GM21717 (cell line): ENCODE data around the gene BEST2.

Experiments
- ATAC-seq: cut with Tn5 transposase; IDR thresholded peaks from one replicate; pipeline ENCODE4 v1.9.1; 2021; ENCODE audit warnings: mild to moderate bottlenecking, moderate library complexity; ENCODE audit not compliant: unreplicated experiment

Gene BEST2

DNA sequence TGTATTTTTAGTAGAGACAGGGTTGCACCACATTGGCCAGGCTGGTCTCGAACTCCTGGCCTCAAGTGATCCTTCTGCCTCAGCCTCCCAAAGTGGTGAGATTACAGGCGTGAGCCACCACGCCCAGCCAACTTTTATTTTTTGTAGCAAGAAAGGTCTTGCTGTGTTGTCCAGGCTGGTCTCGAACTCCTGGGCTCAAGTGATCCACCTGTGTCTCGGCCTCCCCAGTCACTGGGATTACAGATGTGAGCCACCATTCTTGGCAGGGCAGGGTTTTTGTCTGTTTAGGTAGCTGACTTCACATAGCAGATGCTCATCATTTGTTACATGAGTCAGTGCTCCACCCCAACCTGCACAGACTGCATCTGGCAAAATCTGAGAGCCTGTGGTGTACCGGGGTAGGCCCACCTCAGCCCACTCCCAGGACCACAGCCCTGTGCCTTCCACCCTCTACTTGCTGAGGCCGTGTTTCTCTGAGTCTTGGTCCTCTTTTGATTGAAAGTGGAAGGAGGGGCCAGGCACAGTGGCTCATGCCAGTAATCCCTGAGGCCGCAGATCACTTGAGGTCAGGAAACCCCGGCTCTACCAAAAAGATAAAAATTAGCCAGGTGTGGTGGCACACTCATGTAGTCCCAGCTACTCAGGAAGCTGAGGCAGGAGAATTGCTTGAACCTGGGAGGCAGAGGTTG lies 23.7 kb upstream of the BEST2 start:
- ATAC-seq: no peak

DNA sequence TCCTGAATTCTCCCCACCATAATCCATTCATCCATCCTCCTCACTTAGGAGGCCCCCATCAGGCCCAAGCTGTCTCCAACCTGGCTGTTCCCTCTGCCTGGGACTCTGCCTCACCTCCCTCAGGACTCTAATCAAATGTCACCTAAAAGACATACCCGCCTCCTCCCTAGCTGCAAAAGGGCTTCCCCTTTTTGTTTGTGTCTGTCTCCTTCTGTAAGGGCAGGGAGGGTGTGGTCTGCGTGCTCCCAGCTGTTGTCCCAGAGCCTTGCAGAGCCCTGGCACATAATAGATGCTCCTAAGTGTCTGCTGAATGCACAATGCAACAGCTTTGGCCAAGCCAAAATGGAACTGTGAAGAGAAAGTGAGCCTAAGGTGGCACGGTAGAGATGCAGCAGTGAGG lies 21.5 kb upstream of the BEST2 start:
- ATAC-seq: no peak

DNA sequence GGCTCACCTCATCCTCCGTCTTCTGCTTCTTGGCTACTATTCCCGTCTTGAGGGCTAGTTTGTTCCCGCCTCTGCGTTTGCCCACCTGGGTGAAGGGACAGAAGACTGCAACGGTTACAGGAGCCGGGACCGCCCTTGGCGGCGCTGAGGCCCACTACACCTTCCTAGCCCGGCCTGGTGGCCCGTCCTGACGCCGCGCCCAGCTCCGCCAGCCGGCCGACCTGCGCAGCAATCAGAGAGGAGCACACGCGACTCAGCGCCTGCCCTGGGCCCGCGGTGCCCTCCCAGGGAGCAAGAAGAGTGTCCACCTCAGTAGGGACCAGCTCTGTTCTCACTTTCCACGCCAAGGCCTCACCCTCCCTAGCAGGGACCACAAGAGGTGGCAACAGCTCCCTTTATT lies 20.3 kb upstream of the BEST2 start:
- no peak for ATAC-seq

DNA sequence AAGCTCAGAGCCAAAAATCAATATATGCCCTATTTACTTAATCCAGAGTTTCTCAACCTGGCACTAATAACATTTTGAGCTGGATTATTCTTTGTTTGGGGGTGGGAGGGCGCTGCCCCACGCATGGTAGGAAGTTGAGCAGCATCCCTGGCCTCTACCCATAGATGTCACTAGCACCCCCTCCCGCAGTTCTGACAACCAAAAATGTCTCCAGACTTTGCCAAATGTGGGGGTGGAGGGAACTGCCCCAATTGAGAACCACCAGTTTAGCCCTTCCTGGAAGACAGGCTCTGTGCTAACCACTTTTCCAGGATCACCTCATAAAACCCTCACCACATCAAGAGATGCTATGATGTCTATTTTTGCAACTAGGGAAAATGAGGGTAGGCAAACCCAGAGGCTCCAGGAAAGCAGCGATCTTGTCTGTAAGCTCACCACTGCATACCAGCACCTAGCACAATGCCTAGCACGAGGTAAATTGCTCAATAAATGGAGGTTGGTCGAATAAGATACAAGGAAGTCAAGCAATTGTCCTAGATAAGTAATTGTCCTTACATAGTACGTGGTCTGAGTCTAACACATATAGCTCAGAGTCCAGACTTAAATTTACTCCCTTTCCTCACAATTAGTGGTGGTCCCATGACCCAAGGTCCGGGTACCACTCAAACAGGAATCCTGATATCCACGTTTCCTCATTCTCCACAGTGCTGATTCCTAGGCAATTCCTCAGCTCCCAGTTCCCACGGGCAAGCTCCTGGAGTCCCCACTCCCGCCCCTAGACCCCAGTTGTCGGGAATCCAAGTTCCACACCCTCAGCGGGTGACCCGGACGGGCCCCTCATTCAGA lies 18.0 kb upstream of the BEST2 start:
- no peak for ATAC-seq

DNA sequence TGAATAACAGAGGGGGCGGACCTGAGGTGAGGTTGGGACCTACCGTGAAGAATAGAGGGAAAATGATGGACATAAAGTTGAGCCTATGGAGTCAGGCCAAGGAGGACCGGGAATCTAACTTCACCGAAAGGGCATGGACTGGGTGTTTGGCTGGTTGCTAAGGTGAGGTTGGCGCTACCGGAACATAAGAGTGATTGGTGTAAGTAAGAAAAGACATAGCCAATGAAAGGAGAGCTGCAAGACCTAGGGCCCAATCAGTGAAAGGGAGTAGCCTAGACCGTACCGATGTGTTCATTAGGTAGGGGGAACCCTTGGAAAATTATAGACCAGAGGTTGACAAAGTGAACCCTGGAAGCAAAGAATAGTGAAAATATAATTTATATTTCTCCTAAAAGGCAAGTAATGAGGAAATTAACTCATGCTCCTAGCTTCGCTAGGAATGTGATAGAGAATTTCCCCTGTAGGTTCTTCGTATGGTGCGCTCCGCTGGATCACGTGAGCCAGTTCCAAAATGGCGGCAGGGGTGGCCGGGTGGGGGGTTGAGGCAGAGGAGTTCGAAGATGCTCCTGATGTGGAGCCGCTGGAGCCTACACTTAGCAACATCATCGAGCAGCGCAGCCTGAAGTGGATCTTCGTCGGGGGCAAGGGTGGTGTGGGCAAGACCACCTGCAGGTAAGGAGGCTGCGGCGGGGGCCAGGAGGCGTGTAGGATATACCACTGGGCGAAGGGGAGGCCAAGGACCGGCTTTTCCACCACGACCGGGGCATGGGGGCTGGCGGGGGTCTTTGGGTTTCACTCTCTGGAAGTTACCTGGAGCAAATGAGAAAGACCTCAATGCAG lies 14.4 kb upstream of the BEST2 start, which contains the start of gene GET3:
Gene GET3, plus strand, starts transcription at position 503 of the 840 bp plus-strand sequence. Its CDS starts 9 bp downstream, at position 512.
- ATAC-seq: peak; percentile 52

DNA sequence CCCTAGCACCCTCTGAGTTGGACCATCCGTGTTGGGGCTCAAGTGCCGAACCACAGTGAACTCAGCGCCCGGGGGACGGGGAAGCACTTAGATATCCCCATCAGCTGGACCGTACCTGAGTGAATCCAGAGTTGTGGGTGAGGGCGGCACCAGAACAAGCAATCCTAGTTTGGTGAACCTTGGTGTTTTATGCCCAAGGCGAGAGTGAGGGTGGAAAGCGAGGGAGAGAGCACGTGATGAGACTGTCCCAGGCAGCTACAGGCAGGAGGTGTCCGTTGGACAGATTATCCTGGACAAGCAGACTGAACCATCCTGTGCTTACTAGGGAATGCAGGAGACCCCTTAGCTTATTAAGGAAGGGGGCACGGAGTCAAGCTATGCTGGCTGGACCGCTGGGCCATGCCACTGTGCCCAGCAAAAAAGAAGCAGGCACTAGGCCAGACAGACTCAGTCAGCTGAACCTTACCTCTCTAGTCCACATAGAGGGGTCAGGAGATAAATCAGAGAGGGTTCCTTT lies 13.7 kb upstream of the BEST2 start:
- no peak for ATAC-seq

DNA sequence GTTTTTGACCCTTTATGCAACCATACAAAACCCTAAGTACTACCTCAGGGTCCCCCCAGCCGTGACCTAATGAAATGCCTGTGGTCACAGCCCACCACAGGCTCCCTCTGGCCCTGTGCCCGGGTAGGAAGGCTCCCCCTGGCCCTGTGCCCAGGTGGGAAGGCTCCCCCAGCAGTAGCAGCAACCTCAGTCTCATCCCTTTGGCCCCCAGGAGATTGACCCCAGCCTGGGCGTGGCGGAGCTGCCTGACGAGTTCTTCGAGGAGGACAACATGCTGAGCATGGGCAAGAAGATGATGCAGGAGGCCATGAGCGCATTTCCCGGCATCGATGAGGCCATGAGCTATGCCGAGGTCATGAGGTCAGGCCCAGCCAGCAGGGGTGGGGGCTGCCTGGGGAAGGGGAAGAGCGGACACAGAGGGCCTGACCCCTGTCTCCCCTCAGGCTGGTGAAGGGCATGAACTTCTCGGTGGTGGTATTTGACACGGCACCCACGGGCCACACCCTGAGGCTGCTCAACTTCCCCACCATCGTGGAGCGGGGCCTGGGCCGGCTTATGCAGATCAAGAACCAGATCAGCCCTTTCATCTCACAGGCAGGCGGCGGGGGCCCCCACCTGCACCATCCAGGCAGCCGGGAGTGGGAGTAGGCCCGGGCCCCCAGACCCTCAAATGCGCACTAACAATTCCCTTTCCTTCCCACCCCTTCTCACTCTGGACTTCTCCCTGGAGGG lies 6.3 kb upstream of the BEST2 start:
- ATAC-seq: no peak

DNA sequence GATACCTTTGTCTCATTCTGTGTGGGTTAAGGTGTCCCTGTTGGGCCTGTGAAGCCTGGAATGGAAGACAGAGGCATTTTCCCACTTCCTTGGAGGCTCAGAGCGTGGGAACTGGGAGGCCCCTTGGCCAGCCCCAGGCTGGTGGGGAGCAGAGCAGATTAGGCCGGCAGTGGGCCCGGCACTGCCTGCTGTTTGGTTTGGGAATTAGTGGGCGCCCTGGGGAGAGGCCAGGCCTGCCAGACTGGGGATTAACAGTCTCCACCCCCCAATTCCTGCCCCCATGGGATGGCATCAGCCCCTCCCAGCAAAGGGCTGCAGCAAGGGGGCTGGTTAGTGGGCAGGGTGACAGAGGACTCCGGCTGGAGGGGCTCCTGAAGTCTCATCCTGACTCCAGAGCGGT lies 3.1 kb upstream of the BEST2 start:
- no peak for ATAC-seq

DNA sequence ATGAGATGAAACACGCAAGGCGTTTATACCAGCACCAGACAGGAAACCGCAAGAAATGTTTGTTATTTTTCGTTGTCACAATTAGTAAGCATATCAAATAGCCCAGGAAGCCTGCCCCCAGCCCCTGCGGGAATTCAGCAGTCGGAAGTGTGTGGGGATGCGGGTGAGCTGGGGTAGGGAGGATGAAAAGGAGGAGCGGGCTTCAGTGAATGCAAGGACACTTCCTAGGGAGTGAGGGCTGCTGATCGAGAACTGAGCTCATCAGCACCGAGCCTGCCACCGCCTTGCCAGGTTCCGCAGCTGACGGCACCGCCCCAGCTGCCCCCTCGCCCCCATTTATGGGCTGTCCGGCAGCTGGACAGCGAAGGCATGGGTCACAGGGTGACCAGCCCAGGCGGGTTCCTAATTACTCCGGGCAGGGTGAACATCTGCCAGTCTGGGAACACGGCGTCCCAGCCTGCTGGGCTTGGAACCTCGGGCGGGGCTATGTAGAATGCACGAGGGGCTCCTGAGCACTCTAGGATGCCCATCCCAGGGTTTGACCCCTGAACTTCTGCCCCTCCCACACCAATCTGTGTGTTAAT lies 1.6 kb upstream of the BEST2 start:
- ATAC-seq: no peak

DNA sequence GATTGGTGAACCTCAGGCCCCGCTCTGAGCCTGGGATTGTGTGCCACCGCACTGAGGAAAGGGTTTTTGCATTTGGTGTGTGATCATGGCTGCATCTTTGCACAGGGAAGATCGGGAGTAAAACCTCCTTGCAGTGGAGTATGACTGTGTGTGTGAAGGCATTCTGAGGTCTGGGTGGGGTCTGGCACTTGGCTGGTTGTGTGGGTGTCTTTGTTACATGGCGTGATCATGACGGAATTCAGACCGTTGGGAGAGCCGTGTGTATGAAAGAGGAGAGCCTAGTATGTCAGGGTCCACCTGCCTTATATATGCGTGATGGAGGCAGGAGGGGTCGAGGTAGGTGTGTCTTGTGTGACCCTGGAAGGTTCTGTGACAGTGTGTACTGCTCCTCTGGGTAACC lies 740 bp upstream of the BEST2 start:
- no peak for ATAC-seq

DNA sequence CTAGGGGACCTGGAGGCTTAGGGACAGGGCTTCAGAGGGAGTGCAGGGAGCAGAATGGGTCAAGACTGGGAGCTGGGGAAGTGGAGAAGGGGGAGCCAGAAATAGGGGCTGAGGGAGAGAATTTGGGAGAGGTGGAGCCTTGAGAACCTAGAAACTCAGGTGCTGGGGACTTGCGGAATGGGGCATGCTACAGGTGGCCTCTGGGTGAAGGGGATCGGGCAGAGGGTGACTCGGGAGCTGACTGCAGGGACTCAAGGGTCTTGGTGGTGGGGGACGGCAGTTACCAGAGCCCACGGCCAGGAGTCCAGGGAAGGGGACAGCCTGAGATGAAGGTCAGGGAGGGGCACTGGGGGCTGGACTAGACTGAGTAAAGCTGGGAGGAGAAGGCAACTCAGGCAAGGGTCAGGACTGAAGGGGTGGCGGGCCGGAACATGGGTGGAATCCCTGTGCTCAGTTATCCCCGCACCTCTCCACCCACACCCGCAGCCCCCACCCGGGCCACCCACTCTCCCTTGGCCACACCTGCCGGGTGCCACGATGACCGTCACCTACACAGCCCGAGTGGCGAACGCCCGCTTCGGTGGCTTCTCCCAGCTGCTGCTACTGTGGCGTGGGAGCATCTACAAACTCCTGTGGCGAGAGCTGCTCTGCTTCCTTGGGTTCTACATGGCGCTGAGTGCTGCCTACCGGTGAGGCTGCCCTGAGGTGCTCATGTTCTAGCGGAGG lies 628 bp downstream of the BEST2 start:
- no peak for ATAC-seq

DNA sequence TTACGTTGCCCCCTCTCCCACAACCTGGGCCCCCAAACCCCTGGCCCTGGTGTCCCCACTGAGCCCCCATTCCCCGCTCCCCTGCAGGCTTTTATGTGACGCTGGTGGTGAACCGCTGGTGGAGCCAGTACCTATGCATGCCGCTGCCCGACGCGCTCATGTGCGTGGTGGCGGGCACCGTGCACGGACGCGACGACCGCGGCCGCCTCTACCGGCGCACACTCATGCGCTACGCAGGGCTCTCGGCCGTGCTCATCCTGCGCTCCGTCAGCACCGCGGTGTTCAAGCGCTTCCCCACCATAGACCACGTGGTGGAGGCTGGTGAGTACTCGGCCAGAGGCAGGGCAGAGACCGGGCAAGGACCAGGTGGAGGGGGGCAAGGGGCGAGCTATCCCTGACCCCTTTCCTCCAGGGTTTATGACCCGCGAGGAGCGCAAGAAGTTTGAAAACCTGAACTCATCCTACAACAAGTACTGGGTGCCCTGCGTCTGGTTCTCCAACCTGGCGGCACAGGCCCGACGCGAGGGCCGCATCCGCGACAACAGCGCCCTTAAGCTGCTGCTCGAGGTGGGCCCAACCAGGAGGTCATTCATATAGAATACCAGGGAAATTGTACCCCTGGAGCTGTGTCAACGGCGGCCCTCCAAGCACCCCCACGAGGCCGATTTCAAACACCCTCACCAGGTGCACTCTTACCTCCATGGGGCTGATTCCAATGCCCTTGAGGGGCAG lies 3.0 kb downstream of the BEST2 start:
- ATAC-seq: no peak

DNA sequence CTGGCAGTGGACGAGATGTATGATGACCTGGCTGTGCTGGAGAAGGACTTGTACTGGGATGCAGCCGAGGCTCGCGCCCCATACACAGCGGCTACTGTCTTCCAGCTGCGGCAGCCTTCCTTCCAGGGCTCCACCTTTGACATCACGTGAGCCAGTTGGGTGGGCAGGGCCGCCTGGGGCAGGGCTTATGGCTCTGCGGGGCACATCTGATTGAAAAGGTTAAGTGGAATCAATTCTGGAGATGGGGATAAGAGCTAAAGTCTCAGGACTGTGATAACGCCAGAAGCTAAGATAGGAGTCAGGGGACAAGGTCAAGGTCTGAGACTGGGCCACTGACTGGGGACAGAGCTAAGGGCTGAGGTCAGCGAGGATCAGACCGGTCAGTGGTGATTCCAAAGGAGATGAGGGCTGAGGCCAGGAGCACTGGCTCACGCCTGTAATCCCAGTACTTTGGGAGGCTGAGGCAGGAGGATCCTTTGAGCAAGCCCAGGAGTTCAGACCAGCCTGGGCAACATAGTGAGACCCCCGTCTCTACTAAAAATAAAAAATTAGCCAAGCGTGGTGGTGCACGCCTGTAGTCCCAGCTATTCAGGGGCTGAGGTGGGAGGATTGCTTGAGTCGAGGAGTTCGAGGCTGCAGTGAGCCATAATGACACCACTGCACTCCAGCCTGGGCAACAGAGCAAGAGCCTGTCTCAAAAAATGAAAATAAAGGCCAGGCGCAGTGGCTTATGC lies 4.7 kb downstream of the BEST2 start:
- ATAC-seq: no peak

DNA sequence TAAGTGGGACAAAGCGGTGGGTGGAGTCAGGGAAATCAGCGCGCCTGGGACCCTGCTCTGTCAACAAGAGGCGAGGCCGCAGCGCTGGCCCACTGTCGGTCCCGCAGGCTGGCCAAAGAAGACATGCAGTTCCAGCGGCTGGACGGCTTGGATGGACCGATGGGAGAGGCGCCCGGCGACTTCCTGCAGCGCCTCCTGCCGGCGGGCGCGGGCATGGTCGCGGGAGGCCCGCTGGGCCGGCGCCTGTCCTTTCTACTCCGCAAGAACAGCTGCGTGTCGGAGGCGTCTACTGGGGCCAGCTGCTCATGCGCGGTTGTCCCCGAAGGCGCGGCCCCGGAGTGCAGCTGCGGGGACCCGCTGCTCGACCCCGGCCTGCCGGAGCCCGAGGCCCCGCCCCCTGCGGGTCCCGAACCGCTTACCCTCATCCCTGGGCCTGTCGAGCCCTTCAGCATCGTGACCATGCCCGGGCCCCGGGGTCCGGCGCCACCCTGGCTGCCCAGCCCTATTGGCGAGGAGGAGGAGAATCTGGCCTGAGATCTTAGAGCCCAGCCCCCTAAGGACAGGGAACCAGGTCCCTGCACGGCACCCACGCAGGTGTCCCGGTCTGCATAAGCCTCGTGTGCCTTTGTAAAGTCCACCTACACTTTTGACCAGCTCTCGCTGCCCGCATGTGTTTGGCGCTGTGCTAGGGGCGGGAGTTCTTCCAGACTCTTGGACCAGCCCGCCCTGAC lies 6.1 kb downstream of the BEST2 start:
- no peak for ATAC-seq

DNA sequence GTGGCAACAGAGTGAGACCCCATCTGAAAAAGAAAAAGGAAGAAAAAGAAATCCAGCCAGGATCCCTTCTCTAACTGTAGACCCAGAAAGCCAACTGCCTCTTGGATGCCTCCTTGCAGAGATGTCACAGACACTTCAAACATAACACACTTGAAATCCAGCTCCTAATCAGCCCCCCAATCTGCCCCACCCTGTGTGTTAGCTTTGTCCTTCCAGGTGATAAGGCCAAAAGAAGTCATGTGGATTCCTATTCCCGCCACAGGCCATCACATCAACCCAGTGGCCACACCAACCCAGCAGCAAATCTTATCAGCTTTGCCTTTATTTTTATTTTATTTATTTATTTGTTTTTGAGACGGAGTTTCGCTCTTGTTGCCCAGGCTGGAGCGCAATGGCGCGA lies 8.1 kb downstream of the BEST2 start:
- ATAC-seq: no peak

DNA sequence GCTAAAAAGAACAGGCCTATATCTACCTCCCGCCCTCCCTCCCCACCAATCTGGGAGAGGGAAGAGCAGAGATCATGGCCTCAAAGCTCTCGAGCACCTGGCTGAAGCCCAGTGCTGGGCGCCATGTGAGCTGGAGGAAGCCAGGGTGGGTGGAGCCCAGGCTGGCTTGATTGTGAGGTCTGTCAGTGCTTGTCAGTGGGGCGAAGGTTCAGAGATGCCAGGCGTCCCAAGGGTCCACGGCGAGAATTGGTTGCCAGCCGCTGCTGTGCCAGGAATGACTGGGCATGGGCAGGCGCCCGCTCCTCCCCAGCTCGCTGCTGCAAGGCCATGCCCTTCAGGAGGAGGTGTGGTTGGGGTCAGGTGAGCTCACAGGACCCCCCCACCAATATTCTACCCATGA lies 11.5 kb downstream of the BEST2 start:
- no peak for ATAC-seq

DNA sequence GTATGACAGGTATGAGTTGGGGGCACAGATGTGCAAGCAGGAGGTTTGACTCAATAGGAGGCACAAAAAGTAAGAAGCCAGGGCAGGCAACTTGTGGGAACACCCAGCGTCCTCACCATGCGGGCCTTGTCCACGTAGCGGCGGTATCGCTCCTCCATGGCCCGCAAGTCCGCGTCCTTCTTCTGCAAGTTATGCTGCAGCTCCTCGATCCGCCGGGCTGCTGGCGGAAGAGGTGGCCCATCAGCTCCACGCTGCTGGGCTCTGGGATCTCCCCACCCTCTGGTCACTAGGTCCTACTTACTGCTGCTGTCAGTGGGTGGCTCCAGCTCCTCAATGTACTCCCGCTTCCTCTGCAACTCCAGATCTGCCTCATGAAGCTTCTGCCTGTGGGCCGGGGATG lies 13.1 kb downstream of the BEST2 start:
- ATAC-seq: no peak
